ENCODE measurements around the gene S1PR2. TPM values are rescaled to one million over a fixed set of nuclear protein-coding genes. Genes with fewer than 3 reads are reported as not detected.

The S1PR2 gene
- 24.4 and 56.8 TPM in 2 replicates for total RNA-seq

GRCh38 chr19:10230861-10231611 is at the start of gene S1PR2:
Gene S1PR2, minus strand, starts transcription at chr19:10231331. Its CDS starts 6,426 bp downstream, at chr19:10224905.

GRCh38 chr19:10270616-10271394 is 39.7 kb upstream of the S1PR2 start, which contains the start of gene ICAM1:
Gene ICAM1, plus strand, starts transcription at chr19:10271120. Its CDS starts 40 bp downstream, at chr19:10271160.

GRCh38 chr19:10251792-10252694 is 20.9 kb upstream of the S1PR2 start, which contains the start of gene MRPL4:
Gene MRPL4, plus strand, starts transcription at chr19:10252214. Its CDS starts 40 bp downstream, at chr19:10252254.

GRCh38 chr19:10194500-10195198 is 36.5 kb downstream of the S1PR2 start, which contains the start of gene DNMT1:
Gene DNMT1, minus strand, starts transcription at chr19:10194953. Its CDS starts 54 bp downstream, at chr19:10194899.

Other genes with a start within 250 kb of the S1PR2 start
- gene COL5A3, start 220.8 kb downstream of the S1PR2 start, total RNA-seq = 1.6 and 1.7 TPM in 2 replicates
- gene RDH8, start 217.8 kb downstream of the S1PR2 start, total RNA-seq = not detected in 2 replicates
- gene SHFL, start 145.0 kb downstream of the S1PR2 start, total RNA-seq = 23.0 and 26.8 TPM in 2 replicates
- 0.09 and 0.16 TPM in 2 replicates for gene ANGPTL6, start 128.7 kb downstream of the S1PR2 start, total RNA-seq
- gene PPAN, start 125.0 kb downstream of the S1PR2 start, total RNA-seq = 21.9 and 22.2 TPM in 2 replicates
- gene P2RY11, start 119.6 kb downstream of the S1PR2 start, total RNA-seq = 1.9 and 3.0 TPM in 2 replicates
- 329 and 373 TPM in 2 replicates for gene EIF3G, start 111.4 kb downstream of the S1PR2 start, total RNA-seq
- 28.7 and 29.5 TPM in 2 replicates for gene DNMT1, start 36.4 kb downstream of the S1PR2 start, total RNA-seq
- gene MRPL4, start 20.9 kb upstream of the S1PR2 start, total RNA-seq = 12.0 and 14.7 TPM in 2 replicates
- gene ICAM1, start 39.8 kb upstream of the S1PR2 start, total RNA-seq = 3.8 and 5.9 TPM in 2 replicates
- gene ICAM4, start 55.6 kb upstream of the S1PR2 start, total RNA-seq = 2.7 and 5.7 TPM in 2 replicates
- gene ICAM5, start 58.6 kb upstream of the S1PR2 start, total RNA-seq = 0.69 and 1.4 TPM in 2 replicates
- 0.16 and 0.17 TPM in 2 replicates for gene ZGLP1, start 78.5 kb upstream of the S1PR2 start, total RNA-seq
- 14.2 and 20.3 TPM in 2 replicates for gene FDX2, start 84.7 kb upstream of the S1PR2 start, total RNA-seq
- 4.1 and 5.2 TPM in 2 replicates for gene RAVER1, start 102.2 kb upstream of the S1PR2 start, total RNA-seq
- 9.8 and 12.0 TPM in 2 replicates for gene ICAM3, start 108.3 kb upstream of the S1PR2 start, total RNA-seq
- 54.4 and 69.6 TPM in 2 replicates for gene TYK2, start 149.2 kb upstream of the S1PR2 start, total RNA-seq
- 209 and 212 TPM in 2 replicates for gene CDC37, start 172.2 kb upstream of the S1PR2 start, total RNA-seq
- 2.4 and 5.3 TPM in 2 replicates for gene PDE4A, start 189.2 kb upstream of the S1PR2 start, total RNA-seq

Data from bronchial smooth muscle cell (primary cell).